CD4-positive, alpha-beta T cell treated with Interleukin-4 for 4 hours (primary cell): ENCODE measurements around the gene ZDHHC14.
"Not testable (repeated sequence)": the region's sequence is repeated elsewhere in the genome, so short reads cannot be mapped to it uniquely, and the experiment has no call there.

Experiments
- DNase-seq: peaks from one replicate; pipeline ENCODE4 v3.0.0-alpha.2; 2020

Gene ZDHHC14

GRCh38 chr6:157380779-157381561 is at the start of gene ZDHHC14:
TSS of gene ZDHHC14 (plus strand) at chr6:157381190.
- peak; percentile 82 for DNase-seq

- DNase-seq, result no peak
These were observed 48.2 kb upstream of the ZDHHC14 start for GRCh38 chr6:157332813-157333212.

- DNase-seq, result no peak
These were observed 47.5 kb upstream of the ZDHHC14 start for GRCh38 chr6:157333537-157333936.

- no peak for DNase-seq
These were observed 47.0 kb upstream of the ZDHHC14 start for GRCh38 chr6:157333956-157334355.

GRCh38 chr6:157335829-157336228 is 45.2 kb upstream of the ZDHHC14 start:
- no peak for DNase-seq

DNA sequence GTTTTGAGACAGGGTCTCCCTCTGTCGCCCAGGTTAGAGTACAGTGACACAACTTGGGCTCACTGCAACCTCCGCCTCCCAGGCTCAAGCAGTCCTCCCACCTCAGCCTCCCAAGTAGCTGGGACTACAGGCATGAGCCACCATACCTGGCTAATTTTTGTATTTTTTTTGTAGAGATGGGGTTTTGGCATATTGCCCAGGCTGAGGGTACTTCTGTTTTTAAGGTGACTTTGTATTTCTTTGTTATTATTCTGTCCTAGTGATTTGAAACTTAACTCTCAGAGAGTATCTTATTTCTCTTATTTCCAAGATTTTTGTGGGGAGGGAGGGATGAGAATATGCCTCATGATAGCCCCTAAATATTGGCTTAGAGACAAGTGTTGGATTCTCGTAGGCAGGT is 43.7 kb upstream of the ZDHHC14 start:
- not testable (repeated sequence) for DNase-seq

DNA sequence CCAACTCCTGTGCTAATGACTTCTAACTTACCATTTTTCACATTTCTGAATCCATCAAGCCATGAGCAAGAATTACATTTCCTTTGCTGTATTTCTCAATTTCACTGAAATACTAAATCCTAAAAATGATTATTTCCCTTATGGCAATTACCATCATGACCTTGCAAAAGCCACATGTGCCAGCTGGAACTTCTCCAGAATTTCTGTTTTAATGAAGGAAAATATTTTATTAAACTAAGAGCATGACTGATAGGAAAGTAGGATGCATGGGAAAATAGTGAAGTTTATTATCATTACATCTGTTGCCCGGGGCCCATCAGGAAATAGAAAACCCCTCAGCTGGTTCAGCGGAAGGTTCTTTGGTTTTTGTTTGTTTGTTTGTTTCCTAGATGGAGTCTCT is 43.2 kb upstream of the ZDHHC14 start:
- no peak for DNase-seq

- no peak for DNase-seq
These were observed 41.6 kb upstream of the ZDHHC14 start for GRCh38 chr6:157339432-157339831.

DNA sequence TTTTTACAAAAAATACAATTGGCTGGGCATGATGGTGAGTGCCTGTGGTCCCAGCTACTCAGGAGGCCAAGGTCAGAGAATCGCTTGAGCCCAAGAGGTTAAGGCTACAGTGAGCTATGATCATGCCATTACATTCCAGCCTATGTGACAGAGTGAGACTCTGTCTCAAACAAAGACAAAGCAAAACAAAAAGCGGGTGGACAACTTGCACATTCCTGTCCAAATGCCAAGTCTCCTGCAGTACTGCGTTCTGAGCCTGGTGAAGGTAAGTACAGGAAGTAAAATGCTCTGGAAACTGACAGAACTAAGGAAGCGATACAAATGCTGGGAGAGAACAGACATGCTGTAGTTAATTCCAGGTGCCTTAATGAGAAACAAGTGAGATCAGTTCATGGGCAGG is 37.3 kb upstream of the ZDHHC14 start:
- DNase-seq, result no peak

DNA sequence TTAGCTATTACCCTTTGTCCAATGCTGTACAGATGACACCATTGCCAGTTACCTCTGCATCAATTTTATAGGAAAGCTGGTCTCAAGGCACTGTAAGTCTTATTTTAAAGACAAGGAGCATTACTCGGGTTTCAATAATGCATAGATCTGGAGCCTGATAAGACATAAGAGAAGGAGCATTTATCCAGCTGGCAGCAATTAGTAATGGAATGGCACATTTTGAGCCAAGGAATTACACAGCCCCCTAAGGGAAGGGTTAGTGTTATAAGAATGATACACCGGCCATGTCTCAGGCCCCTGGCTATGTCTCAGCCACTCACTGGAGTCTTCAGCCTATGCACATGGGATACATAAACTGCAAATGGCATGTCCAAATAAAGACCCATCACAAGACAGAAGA is 34.6 kb upstream of the ZDHHC14 start:
- DNase-seq, result no peak

- DNase-seq, result no peak
These were observed 22.7 kb upstream of the ZDHHC14 start for GRCh38 chr6:157358287-157358686.

- no peak for DNase-seq
These were observed 19.1 kb upstream of the ZDHHC14 start for GRCh38 chr6:157361886-157362285.

- no peak for DNase-seq
These were observed 16.3 kb upstream of the ZDHHC14 start for GRCh38 chr6:157364705-157365104.

- no peak for DNase-seq
These were observed 14.3 kb upstream of the ZDHHC14 start for GRCh38 chr6:157366648-157367047.

GRCh38 chr6:157368359-157369049 is 12.5 kb upstream of the ZDHHC14 start:
- DNase-seq, result no peak

- DNase-seq, result no peak
These were observed 10.2 kb upstream of the ZDHHC14 start for GRCh38 chr6:157370755-157371154.

DNA sequence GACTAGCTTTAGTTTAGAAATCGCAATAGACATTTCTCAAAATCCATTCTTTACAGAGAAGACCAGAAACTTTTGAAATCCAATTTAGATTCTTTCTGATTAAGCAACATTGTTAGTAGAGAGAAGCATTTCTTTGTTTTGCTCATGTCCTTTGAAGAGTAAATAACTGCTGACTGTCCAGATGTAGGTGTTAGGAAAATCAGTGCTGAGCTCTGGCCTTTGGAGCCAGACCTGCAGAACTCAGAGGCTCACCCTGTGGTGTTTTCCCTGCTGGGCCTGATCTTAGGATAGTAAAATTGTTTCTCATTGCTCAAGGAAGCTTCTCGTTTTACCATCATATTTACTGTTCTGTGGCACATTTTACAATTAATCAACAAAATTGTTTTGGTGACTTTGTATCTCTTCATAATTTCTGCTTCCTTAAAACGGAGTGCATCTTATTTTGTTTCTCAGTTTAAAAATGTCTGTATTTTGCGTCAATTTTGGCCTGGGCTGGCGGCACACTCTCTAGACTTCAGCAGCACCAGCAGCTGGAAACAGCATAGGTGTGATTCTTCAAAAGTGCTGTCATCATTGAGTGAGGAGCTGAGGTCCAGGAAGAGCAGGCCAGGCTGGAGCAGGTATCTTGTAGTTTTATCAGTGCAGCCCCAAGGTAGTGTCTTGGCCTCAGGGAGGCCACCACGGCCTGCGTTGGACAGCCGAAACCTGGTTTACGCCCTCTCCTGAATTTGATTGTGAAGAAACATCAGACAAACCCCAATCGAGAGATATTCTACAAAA is 8.3 kb upstream of the ZDHHC14 start:
- DNase-seq, result no peak

DNA sequence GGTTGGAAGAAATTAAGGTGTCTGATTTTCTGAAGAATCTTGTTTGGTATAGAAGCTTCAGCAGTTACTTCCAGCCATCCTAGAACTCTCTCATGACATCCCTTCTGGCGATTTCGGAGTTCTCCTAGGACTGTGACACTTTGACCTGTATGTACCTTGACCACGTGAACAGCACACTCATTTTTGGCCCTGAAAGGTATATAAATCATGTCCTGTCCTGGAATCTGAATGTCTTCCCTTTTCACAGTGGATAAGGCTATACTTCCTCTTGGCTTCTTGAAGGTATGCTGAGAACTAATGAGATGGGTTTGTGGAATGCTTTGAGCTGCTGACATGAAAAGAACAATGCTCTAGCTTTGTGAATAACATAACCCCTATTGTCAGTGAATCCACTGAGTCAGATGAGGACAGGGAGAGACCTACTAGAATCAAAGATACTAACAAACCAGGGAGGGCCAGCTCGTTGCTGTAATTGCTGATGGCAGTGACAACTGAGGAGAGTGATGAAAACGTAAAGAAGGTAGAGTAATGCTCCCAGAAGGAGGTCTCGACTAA is 6.0 kb upstream of the ZDHHC14 start:
- DNase-seq, result no peak

DNA sequence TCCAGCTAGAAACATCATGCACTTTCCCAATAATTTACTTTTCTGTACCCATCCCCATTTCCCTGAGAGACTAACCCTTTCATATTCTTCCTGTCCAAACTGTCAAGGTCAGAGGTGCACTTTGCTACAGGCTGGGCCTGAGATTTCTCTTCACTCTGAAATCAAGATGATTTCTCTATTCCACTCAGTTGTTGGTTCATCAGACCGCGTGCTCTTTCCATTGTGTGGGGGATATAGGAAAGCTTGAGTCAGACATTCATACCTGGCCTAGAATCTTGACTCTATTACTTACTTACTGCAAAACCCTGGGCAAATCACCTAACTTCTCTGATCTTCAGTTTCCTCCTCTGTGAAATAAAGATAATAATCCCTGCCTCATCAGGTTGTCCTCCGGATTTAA is 4.7 kb upstream of the ZDHHC14 start:
- no peak for DNase-seq

GRCh38 chr6:157376706-157377230 is 4.2 kb upstream of the ZDHHC14 start:
- no peak for DNase-seq

GRCh38 chr6:157379656-157380457 is 1.1 kb upstream of the ZDHHC14 start:
- DNase-seq, result peak; percentile 90

DNA sequence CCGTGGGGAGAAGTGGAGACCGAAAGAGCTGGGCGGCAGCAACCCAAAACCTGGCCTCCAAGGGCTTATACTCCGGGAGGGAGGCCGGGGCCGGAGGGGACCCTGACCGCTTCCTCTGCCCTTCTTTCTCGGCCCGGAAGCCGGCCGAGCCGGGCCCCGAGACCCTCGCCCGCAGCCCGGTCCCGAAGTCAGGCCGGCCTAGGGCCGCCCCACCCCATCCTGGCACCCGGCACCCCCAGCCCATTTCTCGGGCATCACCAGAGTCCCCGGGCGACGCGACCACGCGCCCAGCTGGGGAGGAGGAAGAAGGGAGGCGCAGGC is 572 bp upstream of the ZDHHC14 start:
- DNase-seq, result no peak
